Body of pancreas (tissue), 4 donors: ENCODE measurements around the gene MAP3K4.

Source experiments
- CTCF ChIP-seq, 7 experiments: fragments of 450-650 bp in 4 of 7; fragments of 200-600 bp in 3 of 7; sonication (generic) in 3 of 7; IDR thresholded peaks; one replicate each; pipeline ENCODE4 v1.5.1; 2016 to 2019; ENCODE audit warnings: antibody characterized with exemption in 7 of 7
- POLR2A ChIP-seq, 3 donors: fragments of 450-650 bp; IDR thresholded peaks; one replicate each; pipeline ENCODE4 v1.6.1; 2016; ENCODE audit warnings: antibody characterized with exemption in 3 of 3, mild to moderate bottlenecking in 2 of 3

- TF ChIP-seq CTCF (IDR thresholded peaks at IDR 0.05) (no peak), POLR2A (IDR thresholded peaks at IDR 0.05) (no peak)
Observed at GRCh38 chr6:161027385-161027784, 35.8 kb downstream of the MAP3K4 start.
